GM18502 (cell line): ENCODE results near the gene YPEL3.
"Not testable (repeated sequence)": the region's sequence is repeated elsewhere in the genome, so short reads cannot be mapped to it uniquely, and the experiment has no call there.

Source experiments
- ATAC-seq: cut with Tn5 transposase; IDR thresholded peaks from one replicate; pipeline ENCODE4 v1.9.1; 2021; ENCODE audit warnings: mild to moderate bottlenecking; ENCODE audit not compliant: unreplicated experiment, poor library complexity

Gene YPEL3, protein sequence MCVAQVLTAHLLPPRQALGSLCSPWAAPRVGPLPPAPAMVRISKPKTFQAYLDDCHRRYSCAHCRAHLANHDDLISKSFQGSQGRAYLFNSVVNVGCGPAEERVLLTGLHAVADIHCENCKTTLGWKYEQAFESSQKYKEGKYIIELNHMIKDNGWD

GRCh38 chr16:30096105-30096861 is at the start of gene YPEL3:
TSS of gene YPEL3 (minus strand) at chr16:30096213. CDS start at chr16:30095482, 731 bp downstream.
- ATAC-seq = peak; percentile 46

- ATAC-seq = no peak
Observed at GRCh38 chr16:30145657-30146056, 49.6 kb upstream of the YPEL3 start.

- no peak for ATAC-seq
Observed at GRCh38 chr16:30144917-30145316, 48.9 kb upstream of the YPEL3 start.

GRCh38 chr16:30144017-30144416 is 48.0 kb upstream of the YPEL3 start:
- ATAC-seq = no peak

DNA sequence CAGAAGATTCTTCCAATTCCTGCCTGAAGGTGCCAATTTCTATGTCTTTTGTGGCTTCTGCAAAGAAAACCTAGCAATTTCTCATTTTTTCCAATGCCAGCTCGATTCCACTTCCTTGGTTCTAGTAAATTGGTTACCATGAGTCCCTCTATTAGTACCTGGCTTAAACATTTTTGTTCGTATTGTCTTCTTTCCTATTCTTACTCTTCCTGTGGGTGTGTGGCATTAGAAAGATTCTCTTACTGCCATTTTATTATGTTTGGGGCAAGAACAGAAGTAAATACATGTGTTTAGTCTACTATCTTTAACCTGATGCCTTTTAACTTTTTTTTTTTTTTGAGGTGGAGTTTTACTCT is 47.3 kb upstream of the YPEL3 start:
- ATAC-seq = no peak

DNA sequence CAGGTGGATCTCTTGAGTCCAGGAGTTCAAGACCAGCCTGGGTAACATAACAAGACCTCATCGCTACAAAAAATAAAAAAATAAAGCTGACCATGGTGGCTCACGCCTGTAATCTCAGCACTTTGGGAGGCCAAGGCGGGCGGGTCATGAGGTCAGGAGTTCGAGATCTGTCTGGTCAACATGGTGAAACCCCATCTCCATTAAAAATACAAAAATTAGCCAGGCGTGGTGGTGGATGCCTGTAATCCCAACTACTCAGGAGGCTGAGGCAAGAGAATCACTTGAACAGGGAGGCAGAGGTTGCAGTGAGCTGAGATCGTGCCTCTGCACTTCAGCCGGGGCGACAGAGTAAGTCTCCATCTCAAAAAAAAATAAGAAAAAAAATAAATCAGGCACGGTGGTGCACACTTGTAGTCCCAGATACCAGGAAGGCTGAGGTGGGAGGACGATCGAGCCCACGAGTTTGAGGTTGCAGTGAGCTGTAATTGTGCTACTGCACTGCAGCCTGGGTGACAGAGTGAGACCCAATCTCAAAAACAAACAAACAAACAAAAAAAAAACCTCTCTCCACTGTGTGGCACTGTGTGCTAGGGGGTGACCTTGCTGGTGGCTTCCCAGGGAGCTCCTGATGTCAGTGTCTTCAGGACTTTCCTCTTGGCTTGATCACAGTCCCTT is 46.8 kb upstream of the YPEL3 start:
- ATAC-seq = no peak

GRCh38 chr16:30141750-30142149 is 45.7 kb upstream of the YPEL3 start:
- ATAC-seq = no peak

GRCh38 chr16:30139583-30140481 is 43.8 kb upstream of the YPEL3 start:
- no peak for ATAC-seq

DNA sequence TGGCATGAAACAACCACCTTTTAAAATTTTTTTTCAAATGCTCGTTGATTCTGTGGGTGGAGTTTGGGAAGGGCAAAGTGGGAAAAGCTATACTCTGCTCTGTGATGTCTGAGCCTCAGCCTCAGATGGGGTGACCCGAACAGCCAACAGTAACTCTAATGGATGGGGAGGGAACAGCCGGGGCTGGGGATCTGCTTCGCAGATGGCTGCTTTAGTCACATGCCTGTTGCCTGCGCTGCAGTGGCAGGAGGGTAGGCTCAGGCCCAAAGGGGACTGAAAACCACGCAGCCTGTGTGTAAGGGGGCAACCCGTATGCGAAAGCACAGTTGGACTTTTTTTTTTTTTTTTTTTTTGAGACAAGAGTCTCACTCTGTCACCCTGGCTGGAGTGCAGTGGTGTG is 41.9 kb upstream of the YPEL3 start:
- no peak for ATAC-seq

DNA sequence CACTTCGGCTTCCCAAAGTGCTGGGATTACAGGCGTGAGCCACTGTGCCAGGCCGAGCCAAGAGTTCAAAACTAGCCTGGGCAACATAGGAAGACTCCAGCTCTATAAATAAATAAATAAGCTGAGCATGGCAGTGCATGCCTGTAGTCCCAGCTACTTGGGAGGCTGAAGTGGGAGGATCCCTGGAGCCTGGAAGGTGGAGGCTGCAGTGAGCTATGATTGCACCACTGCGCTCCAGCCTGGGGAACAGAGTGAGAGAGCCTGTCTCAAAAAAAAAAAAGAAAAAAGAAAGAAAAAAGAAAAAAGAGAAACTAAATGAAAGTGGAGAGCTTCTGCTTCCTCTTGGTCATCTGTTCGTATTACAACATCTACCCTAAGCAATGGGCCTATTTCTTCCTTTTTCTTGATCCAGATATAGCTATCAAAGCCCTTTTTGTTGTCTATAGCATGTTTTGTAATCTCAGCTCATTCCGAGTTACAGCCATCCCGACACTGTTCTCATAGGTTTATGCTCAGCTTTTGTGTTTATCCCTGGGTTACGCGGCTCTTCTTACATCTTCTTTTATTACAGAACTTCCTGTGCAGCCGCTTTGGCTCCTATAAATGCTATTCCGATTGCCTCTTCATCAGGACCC is 41.1 kb upstream of the YPEL3 start:
- no peak for ATAC-seq

DNA sequence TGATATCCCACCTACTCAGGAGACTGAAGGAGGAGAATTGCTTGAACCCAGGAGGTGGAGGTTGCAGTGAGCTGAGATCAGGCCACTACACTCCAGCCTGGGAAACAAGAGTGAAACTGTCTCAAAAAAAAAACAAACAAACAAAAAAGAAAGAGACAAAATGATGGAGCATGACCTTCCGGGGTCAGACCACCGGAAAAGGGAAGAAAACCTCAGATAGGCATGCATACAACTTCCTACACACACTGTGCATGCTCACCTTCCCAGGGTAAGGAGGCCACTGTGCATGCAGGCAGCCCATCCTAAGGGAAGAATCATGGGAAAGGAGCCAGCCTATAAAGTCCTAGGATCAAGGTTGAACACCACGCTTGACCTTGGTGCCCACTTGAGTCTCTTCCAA is 36.6 kb upstream of the YPEL3 start:
- ATAC-seq = no peak

- ATAC-seq = no peak
Observed at GRCh38 chr16:30131869-30132475, 36.0 kb upstream of the YPEL3 start.

DNA sequence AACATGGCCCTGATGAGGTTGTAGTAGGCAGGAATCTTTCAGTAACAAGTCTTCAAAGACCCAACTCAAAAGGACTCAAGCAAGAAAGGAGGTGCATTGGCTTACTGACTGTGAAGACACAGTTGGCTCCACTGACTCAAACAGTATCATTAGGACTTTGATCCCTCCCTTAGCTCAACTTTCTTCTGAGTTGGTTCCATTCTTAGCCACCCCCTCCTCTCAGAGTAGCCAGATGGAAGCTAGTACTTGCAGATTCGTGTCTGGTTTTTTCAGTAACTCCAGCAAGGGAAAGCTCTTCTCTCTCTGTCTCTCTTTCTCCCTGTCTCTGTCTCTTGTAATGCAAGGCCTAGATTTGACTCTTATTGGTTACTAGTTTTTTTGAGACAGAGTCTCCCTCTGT is 32.0 kb upstream of the YPEL3 start:
- ATAC-seq = no peak

DNA sequence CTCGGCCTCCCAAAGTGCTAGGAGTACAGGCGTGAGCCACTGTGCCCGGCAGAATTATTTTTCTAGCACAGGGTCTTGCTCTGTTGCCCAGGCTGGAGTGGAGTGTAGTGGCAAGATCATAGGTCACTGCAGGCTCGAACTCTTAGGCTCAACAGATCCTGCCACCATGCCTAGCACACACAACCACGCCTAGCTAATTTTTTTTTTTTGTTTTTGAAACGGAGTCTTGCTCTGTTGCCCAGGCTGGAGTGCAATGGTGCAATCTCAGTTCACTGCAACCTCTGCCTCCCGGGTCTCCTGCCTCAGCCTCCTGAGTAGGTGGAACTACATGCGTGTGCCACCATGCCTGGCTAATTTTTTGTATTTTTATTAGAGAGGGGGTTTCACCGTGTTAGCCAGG is 29.7 kb upstream of the YPEL3 start:
- ATAC-seq = not testable (repeated sequence)

- no peak for ATAC-seq
Observed at GRCh38 chr16:30124985-30125379, 29.0 kb upstream of the YPEL3 start.

DNA sequence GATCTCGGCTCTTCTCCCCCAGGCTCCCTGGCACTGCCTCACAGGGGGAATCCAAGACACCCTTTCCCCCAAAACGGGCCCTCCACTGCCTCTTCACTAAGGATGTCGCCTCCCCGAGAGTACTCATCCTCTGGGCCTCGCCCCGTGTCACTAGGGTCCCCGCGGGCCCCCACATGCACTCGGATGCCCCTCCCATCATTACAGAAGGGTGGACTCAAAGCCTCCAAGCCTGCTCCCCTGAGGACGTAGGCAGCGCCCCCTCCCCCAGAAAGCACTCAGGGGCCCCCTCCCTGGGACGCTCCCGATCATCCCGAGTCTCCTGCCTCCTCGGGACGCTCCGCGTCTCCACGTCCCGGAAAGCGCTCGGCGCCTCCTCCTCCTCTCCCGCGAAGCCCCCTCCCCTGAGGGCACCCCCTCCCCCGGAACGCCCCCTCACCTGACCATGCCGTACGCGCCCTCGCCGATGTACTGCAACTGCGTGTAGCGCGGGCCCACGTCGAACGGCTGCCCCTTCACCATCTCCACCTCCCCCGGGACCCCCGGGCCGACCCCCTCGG is 26.7 kb upstream of the YPEL3 start:
- ATAC-seq = peak; percentile 17

- ATAC-seq = no peak
Observed at GRCh38 chr16:30121741-30122571, 25.9 kb upstream of the YPEL3 start.

DNA sequence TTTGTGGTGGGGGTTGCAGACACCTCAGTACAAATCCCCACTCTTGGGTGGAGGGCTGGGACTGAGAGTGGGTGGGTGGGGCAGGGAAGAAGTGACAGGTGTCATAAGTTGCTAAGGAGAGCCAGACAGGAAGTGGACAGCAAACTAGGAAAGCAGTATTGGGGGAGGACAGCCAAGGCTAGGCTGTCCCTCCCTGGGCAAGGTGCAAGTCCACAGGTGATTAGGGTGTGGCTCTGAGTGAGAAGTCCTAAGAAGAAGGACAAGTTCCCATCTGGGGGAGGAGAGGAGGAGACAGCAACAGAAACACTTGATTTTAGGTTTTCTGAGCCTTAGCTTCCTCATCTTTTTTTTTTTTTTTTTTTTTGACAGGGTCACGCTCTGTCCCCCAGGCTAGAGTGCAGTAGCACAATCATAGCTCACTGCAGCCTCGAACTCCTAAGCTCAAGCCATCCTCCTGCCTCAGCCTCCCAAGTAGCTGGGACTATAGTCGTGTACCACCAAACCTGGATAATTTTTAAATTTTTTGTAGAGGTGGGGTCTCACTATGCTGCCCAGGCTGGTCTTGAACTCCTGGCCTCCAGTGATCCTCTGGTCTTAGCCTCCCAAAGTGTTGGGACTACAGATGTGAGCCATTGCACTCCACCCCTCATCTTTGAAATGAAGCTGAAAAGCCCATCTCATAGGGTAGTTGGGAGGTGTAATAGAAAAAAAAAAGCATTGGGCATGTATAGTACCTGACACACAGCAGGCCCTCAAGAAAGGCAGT is 24.5 kb upstream of the YPEL3 start:
- no peak for ATAC-seq
